ENCODE data around the gene HSPE1. TPM values are rescaled to one million over a fixed set of nuclear protein-coding genes. Genes with fewer than 3 reads are reported as not detected.

HSPE1 gene
- 286 and 468 TPM in 2 replicates for polyA plus RNA-seq (2011; rRNA removed)
- 301 and 505 TPM in 2 replicates for polyA plus RNA-seq (2012; cell fraction: cytosol; rRNA removed)
- 52.2 and 83.9 TPM in 2 replicates for polyA plus RNA-seq (2012; cell fraction: nucleus; rRNA removed)
- 1,189 to 1,457 TPM (median 1,198 TPM) in 3 replicates for polyA plus RNA-seq (2017; fragmentation: RNase III; extraction: RNeasy Plus Mini Kit Qiagen cat#74134 plus additional on column Dnase treatment)
- polyA minus RNA-seq (2011; rRNA and poly(A)+ RNA removed), result 27.4 and 28.4 TPM in 2 replicates

- DNase-seq (ENCODE audit: low read depth in 1 of 2, low spot score in 1 of 2) (peak; percentile 84 to 99), FAIRE-seq (no peak), ATAC-seq (peak; percentile 93)
- peaks cover 48% of the 10 kb centered on the region for H3K4me1 ChIP-seq
- 0% methylated on average over 5 of the region's 104 CpGs for WGBS (ENCODE audit: missing lambda C conversion rate)
- ChIA-PET POLR2A (interaction anchor here (0.6 to 3.7 kb wide), 22 partner anchors 9 to 862 kb away, joined by 3 to 57 read pairs (median 6); partner anchors contain the start of genes COQ10B, MARS2, MOB4 and SF3B1), CTCF (interaction anchor here (0.6 to 1.2 kb wide), 3 partner anchors 13 to 46 kb away, joined by 3 to 5 read pairs (median 3); partner anchors contain the start of gene COQ10B)
- peak within 1 kb of the TSS; percentile 97 for H3K4me2 ChIP-seq
- no peaks in the 10 kb centered on the region for H3K9me3 ChIP-seq
- H3K27ac ChIP-seq, result peak within 1 kb of the TSS; percentile 87 to 99
- peak within 1 kb of the TSS; percentile 86 for H3K4me3 ChIP-seq
- TF ChIP-seq, protein P1, sequence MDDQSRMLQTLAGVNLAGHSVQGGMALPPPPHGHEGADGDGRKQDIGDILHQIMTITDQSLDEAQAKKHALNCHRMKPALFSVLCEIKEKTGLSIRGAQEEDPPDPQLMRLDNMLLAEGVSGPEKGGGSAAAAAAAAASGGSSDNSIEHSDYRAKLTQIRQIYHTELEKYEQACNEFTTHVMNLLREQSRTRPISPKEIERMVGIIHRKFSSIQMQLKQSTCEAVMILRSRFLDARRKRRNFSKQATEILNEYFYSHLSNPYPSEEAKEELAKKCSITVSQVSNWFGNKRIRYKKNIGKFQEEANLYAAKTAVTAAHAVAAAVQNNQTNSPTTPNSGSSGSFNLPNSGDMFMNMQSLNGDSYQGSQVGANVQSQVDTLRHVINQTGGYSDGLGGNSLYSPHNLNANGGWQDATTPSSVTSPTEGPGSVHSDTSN (IDR thresholded peaks at IDR 0.05), result no peak
- TF ChIP-seq MAFK (IDR thresholded peaks at IDR 0.05; ENCODE audit: partially characterized antibody) (peak; percentile 13), BHLHE40 (IDR thresholded peaks at IDR 0.05; ENCODE audit: low read depth, low read length) (no peak), ZSCAN20 (CRISPR knock-in tag; IDR thresholded peaks at IDR 0.05) (no peak), MYC (IDR thresholded peaks at IDR 0.05; ENCODE audit: borderline replicate concordance, low read length) (peak; percentile 96), EHMT2 (IDR thresholded peaks at IDR 0.05; ENCODE audit: low read depth) (no peak), JUNB (IDR thresholded peaks at IDR 0.05) (no peak), HDAC2 (IDR thresholded peaks at IDR 0.05) (no peak), EP300 (IDR thresholded peaks at IDR 0.05) (peak in 1 of 2 experiments; percentile 52; a peak in 1 of 5 replicates), RNF2 (IDR thresholded peaks at IDR 0.05; ENCODE audit: borderline replicate concordance, low read depth) (no peak), KDM1A (IDR thresholded peaks at IDR 0.05; ENCODE audit: low read depth) (no peak), NR3C1 (IDR thresholded peaks at IDR 0.05) (no peak), RARB (CRISPR knock-in tag; IDR thresholded peaks at IDR 0.05) (no peak), RAD21 (conservative IDR thresholded peaks at IDR 0.05 in 1 of 2, IDR thresholded peaks at IDR 0.05 in 1 of 2) (no peak), PHF8 (IDR thresholded peaks at IDR 0.05; ENCODE audit: borderline replicate concordance, low read depth) (peak; percentile 99), KDM5A (IDR thresholded peaks at IDR 0.05) (0 out of 2 replicates have a peak, but pooled peaks have one; percentile 45), MAZ (IDR thresholded peaks at IDR 0.05; ENCODE audit: borderline replicate concordance, low read depth, low read length) (peak; percentile 76), CBX2 (IDR thresholded peaks at IDR 0.05; ENCODE audit: borderline replicate concordance, low read depth) (no peak), ZC3H11A (IDR thresholded peaks at IDR 0.05) (no peak; the same call in 1 of the 2 replicates), NFE2L2 (conservative IDR thresholded peaks at IDR 0.05; ENCODE audit: low read length) (no peak), GATA3 (IDR thresholded peaks at IDR 0.05; ENCODE audit: borderline replicate concordance) (peak; percentile 97), CHD2 (IDR thresholded peaks at IDR 0.05; ENCODE audit: low read length, partially characterized antibody) (peak; percentile 18), SREBF2 (IDR thresholded peaks at IDR 0.05) (no peak), POLR2A (IDR thresholded peaks at IDR 0.05; ENCODE audit: low read length) (peak; percentile 100), JUN (IDR thresholded peaks at IDR 0.05) (peak; percentile 77 to 99), CEBPB (IDR thresholded peaks at IDR 0.05) (no peak), FOSL2 (IDR thresholded peaks at IDR 0.05) (no peak), FOSL2 (CRISPR knock-in tag; IDR thresholded peaks at IDR 0.05) (peak; percentile 21; the same call in 1 of the 2 replicates), RFX5 (IDR thresholded peaks at IDR 0.05) (peak; percentile 67)
- TF ChIP-seq, protein P2, sequence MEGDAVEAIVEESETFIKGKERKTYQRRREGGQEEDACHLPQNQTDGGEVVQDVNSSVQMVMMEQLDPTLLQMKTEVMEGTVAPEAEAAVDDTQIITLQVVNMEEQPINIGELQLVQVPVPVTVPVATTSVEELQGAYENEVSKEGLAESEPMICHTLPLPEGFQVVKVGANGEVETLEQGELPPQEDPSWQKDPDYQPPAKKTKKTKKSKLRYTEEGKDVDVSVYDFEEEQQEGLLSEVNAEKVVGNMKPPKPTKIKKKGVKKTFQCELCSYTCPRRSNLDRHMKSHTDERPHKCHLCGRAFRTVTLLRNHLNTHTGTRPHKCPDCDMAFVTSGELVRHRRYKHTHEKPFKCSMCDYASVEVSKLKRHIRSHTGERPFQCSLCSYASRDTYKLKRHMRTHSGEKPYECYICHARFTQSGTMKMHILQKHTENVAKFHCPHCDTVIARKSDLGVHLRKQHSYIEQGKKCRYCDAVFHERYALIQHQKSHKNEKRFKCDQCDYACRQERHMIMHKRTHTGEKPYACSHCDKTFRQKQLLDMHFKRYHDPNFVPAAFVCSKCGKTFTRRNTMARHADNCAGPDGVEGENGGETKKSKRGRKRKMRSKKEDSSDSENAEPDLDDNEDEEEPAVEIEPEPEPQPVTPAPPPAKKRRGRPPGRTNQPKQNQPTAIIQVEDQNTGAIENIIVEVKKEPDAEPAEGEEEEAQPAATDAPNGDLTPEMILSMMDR (IDR thresholded peaks at IDR 0.05), result no peak
- TF ChIP-seq, protein P3, sequence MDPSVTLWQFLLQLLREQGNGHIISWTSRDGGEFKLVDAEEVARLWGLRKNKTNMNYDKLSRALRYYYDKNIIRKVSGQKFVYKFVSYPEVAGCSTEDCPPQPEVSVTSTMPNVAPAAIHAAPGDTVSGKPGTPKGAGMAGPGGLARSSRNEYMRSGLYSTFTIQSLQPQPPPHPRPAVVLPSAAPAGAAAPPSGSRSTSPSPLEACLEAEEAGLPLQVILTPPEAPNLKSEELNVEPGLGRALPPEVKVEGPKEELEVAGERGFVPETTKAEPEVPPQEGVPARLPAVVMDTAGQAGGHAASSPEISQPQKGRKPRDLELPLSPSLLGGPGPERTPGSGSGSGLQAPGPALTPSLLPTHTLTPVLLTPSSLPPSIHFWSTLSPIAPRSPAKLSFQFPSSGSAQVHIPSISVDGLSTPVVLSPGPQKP (IDR thresholded peaks at IDR 0.05; ENCODE audit: low read depth, low read length), result no peak
- TF ChIP-seq, protein P4, sequence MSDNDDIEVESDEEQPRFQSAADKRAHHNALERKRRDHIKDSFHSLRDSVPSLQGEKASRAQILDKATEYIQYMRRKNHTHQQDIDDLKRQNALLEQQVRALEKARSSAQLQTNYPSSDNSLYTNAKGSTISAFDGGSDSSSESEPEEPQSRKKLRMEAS (IDR thresholded peaks at IDR 0.05), result peak; percentile 93
- TF ChIP-seq, protein P5, sequence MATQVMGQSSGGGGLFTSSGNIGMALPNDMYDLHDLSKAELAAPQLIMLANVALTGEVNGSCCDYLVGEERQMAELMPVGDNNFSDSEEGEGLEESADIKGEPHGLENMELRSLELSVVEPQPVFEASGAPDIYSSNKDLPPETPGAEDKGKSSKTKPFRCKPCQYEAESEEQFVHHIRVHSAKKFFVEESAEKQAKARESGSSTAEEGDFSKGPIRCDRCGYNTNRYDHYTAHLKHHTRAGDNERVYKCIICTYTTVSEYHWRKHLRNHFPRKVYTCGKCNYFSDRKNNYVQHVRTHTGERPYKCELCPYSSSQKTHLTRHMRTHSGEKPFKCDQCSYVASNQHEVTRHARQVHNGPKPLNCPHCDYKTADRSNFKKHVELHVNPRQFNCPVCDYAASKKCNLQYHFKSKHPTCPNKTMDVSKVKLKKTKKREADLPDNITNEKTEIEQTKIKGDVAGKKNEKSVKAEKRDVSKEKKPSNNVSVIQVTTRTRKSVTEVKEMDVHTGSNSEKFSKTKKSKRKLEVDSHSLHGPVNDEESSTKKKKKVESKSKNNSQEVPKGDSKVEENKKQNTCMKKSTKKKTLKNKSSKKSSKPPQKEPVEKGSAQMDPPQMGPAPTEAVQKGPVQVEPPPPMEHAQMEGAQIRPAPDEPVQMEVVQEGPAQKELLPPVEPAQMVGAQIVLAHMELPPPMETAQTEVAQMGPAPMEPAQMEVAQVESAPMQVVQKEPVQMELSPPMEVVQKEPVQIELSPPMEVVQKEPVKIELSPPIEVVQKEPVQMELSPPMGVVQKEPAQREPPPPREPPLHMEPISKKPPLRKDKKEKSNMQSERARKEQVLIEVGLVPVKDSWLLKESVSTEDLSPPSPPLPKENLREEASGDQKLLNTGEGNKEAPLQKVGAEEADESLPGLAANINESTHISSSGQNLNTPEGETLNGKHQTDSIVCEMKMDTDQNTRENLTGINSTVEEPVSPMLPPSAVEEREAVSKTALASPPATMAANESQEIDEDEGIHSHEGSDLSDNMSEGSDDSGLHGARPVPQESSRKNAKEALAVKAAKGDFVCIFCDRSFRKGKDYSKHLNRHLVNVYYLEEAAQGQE (IDR thresholded peaks at IDR 0.05), result no peak; the same call in 1 of the 2 replicates
These were observed at the start of gene HSPE1, which contains the start of gene HSPD1 for GRCh38 chr2:197499594-197500502. TSS of gene HSPE1 (plus strand) at chr2:197500379. CDS start at chr2:197500437, 58 bp downstream. TSS of gene HSPD1 (minus strand) at chr2:197499840. CDS start at chr2:197498848, 992 bp downstream.

All from A549 (cell line).